IMR-90 (cell line): ENCODE data around the gene TANGO6. TPM values are rescaled to one million over a fixed set of nuclear protein-coding genes. Genes with fewer than 3 reads are reported as not detected.

Experiments used
- ATAC-seq: fragments of 200-7000 bp; cut with Tn5 transposase; 2 replicates; pipeline ENCODE4 v1.9.1; 2020; ENCODE audit warnings: low read depth, mild to moderate bottlenecking, moderate library complexity
- BruUV-seq: library from RNA; stranded (reverse); fragments of 400-500 nt; replicated peaks from 2 replicates; lab custom pipeline; 2021; lab: Mats Ljungman, UMichigan
- CTCF ChIA-PET: fragments of 300-600 bp; formaldehyde crosslinking; extraction: SDS; loops from one replicate; lab custom pipeline; 2021; ENCODE audit warnings: antibody characterized with exemption; lab: Yijun Ruan, JAX
- POLR2A ChIA-PET: fragments of 300-600 bp; sonication (Branson Sonifier 250); formaldehyde crosslinking; loops from one replicate; lab custom pipeline; 2022; ENCODE audit warnings: antibody characterized with exemption; ENCODE audit not compliant: unreplicated experiment; lab: Charles Lee
- DNase-seq: peaks from one replicate; pipeline ENCODE4 v3.0.0; 2013
- H2AFZ ChIP-seq: replicated peaks from 2 replicates; pipeline ENCODE3; 2013; ENCODE audit warnings: low read length, mild to moderate bottlenecking; ENCODE audit not compliant: poor library complexity
- H2AK5ac ChIP-seq: 2 replicates; pipeline ENCODE4 v1.6.1; 2013; ENCODE audit warnings: low read depth, low read length, inconsistent platforms
- H2AK9ac ChIP-seq: replicated peaks from 2 replicates; pipeline ENCODE3; 2013; ENCODE audit warnings: mild to moderate bottlenecking, low read depth, low read length, moderate library complexity; ENCODE audit not compliant: poor library complexity
- H2BK120ac ChIP-seq: 2 replicates; pipeline ENCODE4 v1.6.1; 2013; ENCODE audit warnings: low read depth, low read length, inconsistent platforms
- H2BK15ac ChIP-seq: 3 replicates; pipeline ENCODE4 v1.6.1; 2013; ENCODE audit warnings: low read depth, low read length, inconsistent platforms
- H2BK20ac ChIP-seq: 2 replicates; pipeline ENCODE4 v1.6.1; 2013; ENCODE audit warnings: low read depth, mild to moderate bottlenecking, inconsistent platforms, low read length, moderate library complexity
- H2BK5ac ChIP-seq: 2 replicates; pipeline ENCODE4 v1.6.1; 2013; ENCODE audit warnings: mild to moderate bottlenecking, low read depth, low read length, inconsistent platforms; ENCODE audit not compliant: poor library complexity, severe bottlenecking
- H3K14ac ChIP-seq: replicated peaks from 2 replicates; pipeline ENCODE4 v1.6.1; 2013; ENCODE audit warnings: low read depth, low read length, inconsistent platforms
- H3K18ac ChIP-seq: 2 replicates; pipeline ENCODE4 v1.6.1; 2013; ENCODE audit warnings: low read depth, low read length, control low read depth
- H3K23ac ChIP-seq: 2 replicates; pipeline ENCODE4 v1.6.1; 2013; ENCODE audit warnings: low read depth, low read length, inconsistent platforms
- H3K27ac ChIP-seq: 2 replicates; pipeline ENCODE4 v1.5.1; 2013; ENCODE audit warnings: mild to moderate bottlenecking, control low read depth, low read length; ENCODE audit not compliant: insufficient read depth
- H3K27me3 ChIP-seq: 2 replicates; pipeline ENCODE4 v1.6.1; 2013; ENCODE audit warnings: low read length; ENCODE audit not compliant: control insufficient read depth, insufficient read depth
- H3K36me3 ChIP-seq: 2 replicates; pipeline ENCODE4 v1.6.1; 2013; ENCODE audit warnings: low read length, mixed read lengths; ENCODE audit not compliant: control insufficient read depth, insufficient read depth
- H3K4ac ChIP-seq: 2 replicates; pipeline ENCODE4 v1.6.1; 2013; ENCODE audit warnings: low read depth, low read length, inconsistent platforms
- H3K4me1 ChIP-seq: 2 replicates; pipeline ENCODE4 v1.6.1; 2013; ENCODE audit warnings: low read length, mixed read lengths; ENCODE audit not compliant: control insufficient read depth, insufficient read depth
- H3K4me2 ChIP-seq: 2 replicates; pipeline ENCODE4 v1.6.1; 2013; ENCODE audit warnings: low read depth, mild to moderate bottlenecking, control low read depth, low read length, moderate library complexity
- H3K4me3 ChIP-seq: 2 replicates; pipeline ENCODE4 v1.5.1; 2013; ENCODE audit warnings: low read depth, mild to moderate bottlenecking, control low read depth, low read length, moderate library complexity; ENCODE audit not compliant: insufficient read depth
- H3K56ac ChIP-seq: 2 replicates; pipeline ENCODE4 v1.6.1; 2013; ENCODE audit warnings: low read length, inconsistent platforms; ENCODE audit not compliant: insufficient read depth; ENCODE audit errors: extremely low read depth
- H3K79me1 ChIP-seq, 2 experiments: 2 replicates each; pipeline ENCODE4 v1.6.1; 2013; ENCODE audit warnings: low read length in 2 of 2, inconsistent platforms in 1 of 2, low read depth in 1 of 2
- H3K9ac ChIP-seq: 2 replicates; pipeline ENCODE4 v1.6.1; 2013; ENCODE audit warnings: low read depth, low read length, control low read depth
- H3K9me1 ChIP-seq: 2 replicates; pipeline ENCODE4 v1.6.1; 2013; ENCODE audit warnings: low read length, inconsistent platforms; ENCODE audit not compliant: insufficient read depth
- H3K9me3 ChIP-seq: 2 replicates; pipeline ENCODE4 v1.6.1; 2013; ENCODE audit warnings: low read length; ENCODE audit not compliant: control insufficient read depth, insufficient read depth
- H4K20me1 ChIP-seq: 2 replicates; pipeline ENCODE4 v1.6.1; 2013; ENCODE audit warnings: low read length, inconsistent platforms; ENCODE audit not compliant: insufficient read depth
- H4K5ac ChIP-seq: 2 replicates; pipeline ENCODE4 v1.6.1; 2013; ENCODE audit warnings: mild to moderate bottlenecking, low read depth, low read length, control low read depth
- H4K8ac ChIP-seq, 2 experiments: 2 replicates each; pipeline ENCODE4 v1.6.1; 2013; ENCODE audit warnings: low read depth in 2 of 2, low read length in 2 of 2, control low read depth in 1 of 2, inconsistent platforms in 1 of 2
- H4K91ac ChIP-seq: 2 replicates; pipeline ENCODE4 v1.6.1; 2013; ENCODE audit warnings: low read depth, low read length, inconsistent platforms; ENCODE audit not compliant: insufficient read depth
- BHLHE40 ChIP-seq: fragments of 150-350 bp; IDR thresholded peaks from 2 replicates; pipeline ENCODE4 v1.6.1; 2016; ENCODE audit warnings: mild to moderate bottlenecking, low read depth, low read length
- CEBPB ChIP-seq: IDR thresholded peaks from 2 replicates; pipeline ENCODE4 v1.6.1; 2012; ENCODE audit warnings: low read depth, low read length, improper control_type of control experiment
- CHD1 ChIP-seq: IDR thresholded peaks from 2 replicates; pipeline ENCODE4 v1.6.1; 2012; ENCODE audit warnings: low read depth, low read length, improper control_type of control experiment
- CTCF ChIP-seq: conservative IDR thresholded peaks from 2 replicates; pipeline ENCODE4 v1.5.1; 2012; ENCODE audit warnings: mild to moderate bottlenecking, low read depth, low read length, improper control_type of control experiment
- MAZ ChIP-seq: IDR thresholded peaks from 2 replicates; pipeline ENCODE4 v1.6.1; 2012; ENCODE audit warnings: low read depth, mild to moderate bottlenecking, low read length, improper control_type of control experiment, moderate library complexity, borderline replicate concordance
- MXI1 ChIP-seq: IDR thresholded peaks from 2 replicates; pipeline ENCODE4 v1.6.1; 2012; ENCODE audit warnings: low read depth, mild to moderate bottlenecking, low read length, moderate library complexity, borderline replicate concordance
- RFX5 ChIP-seq: IDR thresholded peaks from 2 replicates; pipeline ENCODE4 v1.8.0; 2012; ENCODE audit warnings: low read depth, mild to moderate bottlenecking, low read length, moderate library complexity
- USF2 ChIP-seq: fragments of 150-350 bp; IDR thresholded peaks from 2 replicates; pipeline ENCODE4 v1.6.1; 2017; ENCODE audit warnings: mild to moderate bottlenecking, antibody characterized with exemption, low read length, low read depth
- WGBS, 2 experiments: methylation state at CpG; one replicate each; pipeline versions ENCODE4 v1.1.5 to v1.1.7; 2013; ENCODE audit warnings: missing lambda C conversion rate in 2 of 2; ENCODE audit not compliant: insufficient read length in 1 of 2; ENCODE audit errors: extremely low coverage in 2 of 2; 5-methylcytosine and 5-hydroxymethylcytosine counted together
- dilution Hi-C: fragments of 300-500 bp; cut with HindIII; formaldehyde crosslinking; loops from one replicate; pipeline ENCODE4 v1.14.3; 2018; ENCODE audit warnings: low sequenced_read_pairs; ENCODE audit not compliant: unreplicated experiment
- in situ Hi-C: fragments of 300-500 bp; cut with MboI; formaldehyde crosslinking; loops from 3 replicates; pipeline ENCODE4 v1.14.3; 2019; ENCODE audit warnings: low sequenced_read_pairs, inconsistent platforms, mixed read lengths
- intact Hi-C: fragments of 100-400 bp; cut with micrococcal nuclease; formaldehyde crosslinking; loops from 2 replicates; pipeline ENCODE4 v1.10.0; 2022
- polyA plus RNA-seq, 3 experiments: library from polyadenylated mRNA; depleted of rRNA; stranded (reverse); fragments of >200 nt; gene quantifications; 2 replicates each; pipeline ENCODE4 v1.2.3, GENCODE V29; 2012; ENCODE audit warnings: low replicate concordance in 1 of 3
- total RNA-seq: library from RNA; depleted of rRNA; stranded (reverse); fragments of >200 nt; gene quantifications from 2 replicates; pipeline ENCODE4 v1.2.3, GENCODE V29; 2012

Gene TANGO6
- total and polyA plus RNA-seq, 2 of the 4 experiments (the other 2 are of a cell fraction), result 6.7 to 22.4 TPM

GRCh38 chr16:69094501-69094900 lies 251.2 kb downstream of the TANGO6 start:
- no TSS peak for BruUV-seq
- Histone ChIP-seq H3K9me1 (no peaks in the 10 kb centered on the region; the same call in 1 of the 2 replicates), H3K4me1 (peaks cover 5% of the 10 kb centered on the region; the same call in 1 of the 2 replicates), H3K79me1 (no peaks in the 10 kb centered on the region), H3K9ac (no peak overlapping the region), H3K4ac (no peak overlapping the region), H4K91ac (no peak overlapping the region), H2BK15ac (no peak overlapping the region), H3K23ac (no peak overlapping the region), H3K56ac (no peak overlapping the region), H4K5ac (no peak overlapping the region), H3K27me3 (no peaks in the 10 kb centered on the region), H3K36me3 (no peaks in the 10 kb centered on the region), H2AK5ac (no peak overlapping the region), H4K20me1 (no peaks in the 10 kb centered on the region), H3K4me2 (no peak overlapping the region), H2AFZ (no peak overlapping the region), H3K27ac (no peak overlapping the region), H2BK20ac (no peak overlapping the region), H2BK5ac (no peak overlapping the region), H3K14ac (no peak overlapping the region), H2BK120ac (no peak overlapping the region), H4K8ac (no peak overlapping the region), H3K4me3 (no peak overlapping the region), H2AK9ac (no peak overlapping the region), H3K18ac (no peak overlapping the region), H3K9me3 (no peaks in the 10 kb centered on the region)
- in situ Hi-C loops, result no loop called here
- dilution Hi-C loops, result no loop called here
- POLR2A ChIA-PET, result no interaction called here
- no peak for TF ChIP-seq MXI1
- TF ChIP-seq CTCF, result no peak
- TF ChIP-seq RFX5, result no peak
- TF ChIP-seq CEBPB, result no peak
- no peak for TF ChIP-seq BHLHE40
- no peak for TF ChIP-seq CHD1
- no peak for TF ChIP-seq MAZ
- TF ChIP-seq USF2, result no peak
- intact Hi-C loops, result no loop called here
- CTCF ChIA-PET, result interaction anchor here (0.6 kb wide), 1 partner anchor 184 kb away, joined by 3 read pairs; no protein-coding TSS in a partner anchor
- WGBS, 2 experiments, result 50% methylated on average over 1 of the region's 5 CpGs; no CpG with 5 or more reads in 1 of the 2 experiments
- DNase-seq (no peak), ATAC-seq (no peak)
